RWPE2 (cell line): ENCODE results near the gene UCHL3.
A peak's percentile ranks its signal among the peaks of the same experiment; 100 is the strongest.

Experiments used
- ATAC-seq: fragments of 200-7000 bp; cut with Tn5 transposase; 3 replicates; pipeline ENCODE4 v1.9.1; 2021; ENCODE audit warnings: low read depth
- DNase-seq: peaks from one replicate; pipeline ENCODE4 v3.0.0-alpha.2; 2020; ENCODE audit warnings: low spot score
- H3K27ac ChIP-seq: fragments of 450-650 bp; 2 replicates; pipeline ENCODE4 v1.5.1; 2017; ENCODE audit warnings: mild to moderate bottlenecking; ENCODE audit not compliant: poor library complexity, severe bottlenecking
- H3K27me3 ChIP-seq: fragments of 250-450 bp; sonication (Bioruptor Pico); 2 replicates; pipeline ENCODE4 v1.5.1; 2021; ENCODE audit warnings: mild to moderate bottlenecking, moderate library complexity; ENCODE audit not compliant: insufficient read depth, poor library complexity, severe bottlenecking
- H3K36me3 ChIP-seq: fragments of 250-450 bp; sonication (Bioruptor Pico); 2 replicates; pipeline ENCODE4 v1.5.1; 2020; ENCODE audit warnings: low read depth, mild to moderate bottlenecking, moderate library complexity
- H3K4me1 ChIP-seq: fragments of 250-450 bp; sonication (Bioruptor Pico); 2 replicates; pipeline ENCODE4 v1.5.1; 2021; ENCODE audit warnings: mild to moderate bottlenecking, moderate library complexity; ENCODE audit not compliant: insufficient read depth, poor library complexity, severe bottlenecking
- H3K4me3 ChIP-seq: fragments of 250-450 bp; sonication (Bioruptor Pico); 2 replicates; pipeline ENCODE4 v1.5.1; 2021; ENCODE audit warnings: mild to moderate bottlenecking, moderate library complexity; ENCODE audit not compliant: severe bottlenecking
- H3K9me3 ChIP-seq: fragments of 250-450 bp; sonication (Bioruptor Pico); 2 replicates; pipeline ENCODE4 v1.5.1; 2021; ENCODE audit warnings: mild to moderate bottlenecking, moderate library complexity; ENCODE audit not compliant: severe bottlenecking
- TF ChIP-seq, protein P1 (sequence below): fragments of 450-650 bp; IDR thresholded peaks from one replicate; pipeline ENCODE4 v1.5.1; 2017; ENCODE audit warnings: mild to moderate bottlenecking, moderate library complexity; ENCODE audit not compliant: poor library complexity, severe bottlenecking

The UCHL3 gene

GRCh38 chr13:75633285-75633684 lies 83.7 kb downstream of the UCHL3 start:
- H3K9me3 ChIP-seq = no peaks in the 10 kb centered on the region
- no peaks in the 10 kb centered on the region for H3K4me1 ChIP-seq
- TF ChIP-seq, protein P1, sequence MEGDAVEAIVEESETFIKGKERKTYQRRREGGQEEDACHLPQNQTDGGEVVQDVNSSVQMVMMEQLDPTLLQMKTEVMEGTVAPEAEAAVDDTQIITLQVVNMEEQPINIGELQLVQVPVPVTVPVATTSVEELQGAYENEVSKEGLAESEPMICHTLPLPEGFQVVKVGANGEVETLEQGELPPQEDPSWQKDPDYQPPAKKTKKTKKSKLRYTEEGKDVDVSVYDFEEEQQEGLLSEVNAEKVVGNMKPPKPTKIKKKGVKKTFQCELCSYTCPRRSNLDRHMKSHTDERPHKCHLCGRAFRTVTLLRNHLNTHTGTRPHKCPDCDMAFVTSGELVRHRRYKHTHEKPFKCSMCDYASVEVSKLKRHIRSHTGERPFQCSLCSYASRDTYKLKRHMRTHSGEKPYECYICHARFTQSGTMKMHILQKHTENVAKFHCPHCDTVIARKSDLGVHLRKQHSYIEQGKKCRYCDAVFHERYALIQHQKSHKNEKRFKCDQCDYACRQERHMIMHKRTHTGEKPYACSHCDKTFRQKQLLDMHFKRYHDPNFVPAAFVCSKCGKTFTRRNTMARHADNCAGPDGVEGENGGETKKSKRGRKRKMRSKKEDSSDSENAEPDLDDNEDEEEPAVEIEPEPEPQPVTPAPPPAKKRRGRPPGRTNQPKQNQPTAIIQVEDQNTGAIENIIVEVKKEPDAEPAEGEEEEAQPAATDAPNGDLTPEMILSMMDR = no peak
- no peaks in the 10 kb centered on the region for H3K27me3 ChIP-seq
- no peak overlapping the region for H3K4me3 ChIP-seq
- no peak overlapping the region for H3K27ac ChIP-seq
- H3K36me3 ChIP-seq = no peaks in the 10 kb centered on the region
- ATAC-seq (peak; percentile 20; the same call in 1 of the 3 replicates), DNase-seq (no peak)

DNA sequence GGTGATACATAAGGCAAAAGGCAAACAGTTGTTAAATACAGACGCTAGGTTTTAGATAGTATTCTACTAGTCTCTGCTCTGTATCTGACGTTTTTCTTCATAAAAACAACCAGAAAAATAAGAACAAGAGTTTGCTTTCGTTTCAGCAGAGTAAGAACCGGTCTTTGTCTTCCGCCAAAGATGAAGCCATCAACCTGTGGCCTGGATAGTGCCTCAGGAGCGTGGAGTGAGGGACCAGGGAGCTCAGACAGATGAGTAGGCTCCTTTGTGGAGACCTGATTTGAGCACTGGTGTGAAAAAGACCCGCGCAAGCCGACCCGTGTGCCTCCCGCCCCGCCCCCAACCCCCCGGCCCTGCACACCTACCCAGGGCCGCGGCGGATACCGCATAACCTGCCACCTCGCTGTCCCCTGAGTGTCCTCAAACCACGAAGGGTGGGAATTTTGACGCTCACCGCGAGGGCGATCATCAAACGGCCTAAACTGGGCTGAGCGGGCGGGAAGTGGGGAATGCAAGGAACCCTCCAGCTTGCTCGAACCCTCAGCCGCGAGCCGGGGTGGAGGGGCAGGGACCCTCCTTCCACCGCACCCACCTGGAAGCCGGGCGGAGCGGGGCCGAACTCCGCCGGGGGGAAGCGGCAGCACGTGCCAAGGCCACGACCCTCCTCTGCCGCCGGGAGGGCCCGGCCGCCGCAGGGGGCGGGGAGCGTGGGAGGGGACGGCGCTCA lies 85.7 kb downstream of the UCHL3 start:
- TF ChIP-seq, protein P1 = no peak
- Histone ChIP-seq H3K4me3 (peak overlapping the region; percentile 51), H3K36me3 (no peaks in the 10 kb centered on the region), H3K27ac (no peak overlapping the region), H3K9me3 (no peaks in the 10 kb centered on the region), H3K4me1 (no peaks in the 10 kb centered on the region), H3K27me3 (no peaks in the 10 kb centered on the region)
- ATAC-seq (no peak), DNase-seq (no peak)

GRCh38 chr13:75635828-75636435 lies 86.3 kb downstream of the UCHL3 start, which contains the start of gene LMO7:
TSS of gene LMO7 (plus strand) at chr13:75636330. CDS start at chr13:75636658, 328 bp downstream.
- no peak within 1 kb of the TSS for H3K27ac ChIP-seq
- DNase-seq (no peak), ATAC-seq (peak; percentile 59)

GRCh38 chr13:75636436-75637180 lies 87.0 kb downstream of the UCHL3 start:
- Histone ChIP-seq H3K4me3 (peak overlapping the region; percentile 51), H3K4me1 (no peaks in the 10 kb centered on the region), H3K27me3 (no peaks in the 10 kb centered on the region), H3K9me3 (no peaks in the 10 kb centered on the region), H3K36me3 (no peaks in the 10 kb centered on the region), H3K27ac (no peak overlapping the region)
- TF ChIP-seq, protein P1 = no peak
- ATAC-seq = peak; percentile 57
- no peak for DNase-seq

More at GRCh38 chr13:75635828-75636435, 86.3 kb downstream of the UCHL3 start, which contains the start of gene LMO7:
- Histone ChIP-seq H3K27me3 (no peaks in the 10 kb centered on the region), H3K9me3 (no peaks in the 10 kb centered on the region), H3K36me3 (no peaks in the 10 kb centered on the region), H3K4me3 (peak within 1 kb of the TSS; percentile 51), H3K4me1 (no peaks in the 10 kb centered on the region)
- TF ChIP-seq, protein P1 = no peak
